Ovary (tissue), 9 donors: ENCODE data around the gene MYO1C. TPM values are rescaled to one million over a fixed set of nuclear protein-coding genes. Genes with fewer than 3 reads are reported as not detected.

Experiments
- DNase-seq, 5 donors: peaks; one replicate each; pipeline ENCODE4 v3.0.0-alpha.2; 2019 to 2020
- H3K27ac ChIP-seq, 2 donors: fragments of 200-600 bp; one replicate each; pipeline versions ENCODE4 v1.5.1 to v1.8.0; 2019 to 2022
- H3K27me3 ChIP-seq: fragments of 200-600 bp; one replicate; pipeline ENCODE4 v1.8.0; 2022
- H3K36me3 ChIP-seq: fragments of 200-600 bp; sonication (generic); one replicate; pipeline ENCODE4 v1.5.1; 2019
- H3K4me1 ChIP-seq: one replicate; pipeline ENCODE4 v1.8.1; 2013; ENCODE audit warnings: mild to moderate bottlenecking, moderate library complexity; ENCODE audit not compliant: insufficient read depth
- H3K4me3 ChIP-seq: fragments of 200-600 bp; sonication (generic); one replicate; pipeline ENCODE4 v1.5.1; 2017
- H3K9me3 ChIP-seq, 2 donors: fragments of 200-600 bp in 1 of 2; sonication (generic) in 1 of 2; one replicate each; pipeline versions ENCODE4 v1.5.1 to v1.8.1; 2013 to 2019; ENCODE audit warnings: mild to moderate bottlenecking in 1 of 2, moderate library complexity in 1 of 2
- EP300 ChIP-seq: sonication (generic); formaldehyde crosslinking; IDR thresholded peaks from one replicate; pipeline ENCODE4 v1.6.1; 2017; ENCODE audit warnings: antibody characterized with exemption
- POLR2A ChIP-seq: fragments of 450-650 bp; IDR thresholded peaks from one replicate; pipeline ENCODE4 v1.6.1; 2017; ENCODE audit warnings: antibody characterized with exemption, mild to moderate bottlenecking, moderate library complexity
- WGBS, 3 donors: extraction: QIAGEN DNeasy Blood & Tissue Kit in 1 of 3; methylation state at CpG; one replicate each; pipeline versions ENCODE4 v1.1.5 to v1.1.7; 2013 to 2017; 5-methylcytosine and 5-hydroxymethylcytosine counted together
- intact Hi-C, 4 donors: fragments of 100-400 bp; cut with DNase I; formaldehyde crosslinking; loops; one replicate each; pipeline versions ENCODE4 v1.11.0 to v1.15.1; 2022 to 2023
- polyA plus RNA-seq, 2 donors: library from polyadenylated mRNA; stranded (reverse); fragments of 200-250 nt in 1 of 2; fragments of 350-450 nt in 1 of 2; fragmentation: Illumina TruSeq in 1 of 2; extraction: RNeasy Lipid Tissue Mini Kit (QIAGEN cat#74804) in 1 of 2; gene quantifications; one replicate each; pipeline ENCODE4 v1.2.3, GENCODE V29; 2013 to 2014
- total RNA-seq, 7 donors: library from RNA; depleted of rRNA in 2 of 7; stranded (reverse); fragments of >200 nt in 2 of 7; fragmentation: NEBNext Ultra II Directional in 3 of 7; extraction: Animal tissue kit (Norgen Biotek cat#: 25700) in 3 of 7; gene quantifications; one replicate each; pipeline versions ENCODE4 v1.1.0 to v1.2.4, GENCODE V29; 2016 to 2023
- TF ChIP-seq, protein P1 (sequence below), 3 donors: fragments of 450-650 bp in 2 of 3; fragments of 200-600 bp in 1 of 3; IDR thresholded peaks; one replicate each; pipeline versions ENCODE4 v1.5.1 to v1.8.0; 2016 to 2022; ENCODE audit warnings: antibody characterized with exemption in 3 of 3, mild to moderate bottlenecking in 1 of 3
- donor health status: DM: no; HTN: no; CAD: no; lungs with moderate emphysema.
- donor health status: DM: no; HTN: no; CAD: no.
- donor health status: Bipolar disorder and iron deficiency.
- donor health status: DM: yes; HTN: yes; CAD: no.
- donor health status: DM: no; HTN: no; CAD: no.
- donor health status: DM: yes; HTN: yes; CAD: no.

The MYO1C gene
- total and polyA plus RNA-seq, 9 donors, result 41.8 to 140 (median 100) TPM

DNA sequence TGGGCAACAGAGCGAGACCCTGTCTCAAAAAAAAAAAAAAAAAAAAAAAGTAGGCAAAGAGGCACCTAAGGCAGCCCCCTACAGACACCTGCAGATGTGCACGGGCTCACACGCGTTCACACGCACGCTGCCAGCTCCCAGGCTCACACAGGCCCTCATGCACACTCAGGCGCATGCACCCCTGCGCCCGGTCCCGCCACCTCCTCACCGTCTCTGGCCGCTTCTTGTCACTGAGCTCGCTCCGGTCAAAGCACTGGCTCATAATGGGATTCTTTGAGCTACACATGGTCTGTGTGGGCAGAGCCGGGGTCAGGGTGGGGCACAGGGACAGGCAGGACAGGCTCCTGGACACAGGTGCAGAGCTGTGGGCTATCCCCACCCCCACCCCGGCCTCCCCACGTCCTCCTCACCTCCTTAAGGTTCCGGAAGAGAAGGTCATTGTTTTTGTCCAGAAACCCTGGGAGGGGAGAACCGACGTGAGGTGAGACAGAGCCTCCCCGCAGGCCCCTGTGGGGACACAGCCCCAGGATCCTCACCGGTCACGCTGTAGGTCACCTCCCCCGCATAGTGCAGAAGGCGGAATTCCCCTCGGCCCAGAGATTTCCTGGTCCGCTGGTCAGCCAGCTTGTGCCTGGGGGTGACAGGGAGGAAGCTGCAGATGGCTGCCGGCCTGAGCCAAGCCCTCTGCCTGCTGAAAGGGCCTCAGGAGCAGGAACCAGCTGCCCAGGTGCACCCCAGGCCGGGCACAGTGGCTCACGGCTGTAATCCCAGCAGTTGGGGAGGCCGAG lies 17.9 kb downstream of the MYO1C start:
- Histone ChIP-seq H3K4me1 (no peaks in the 10 kb centered on the region), H3K36me3 (no peaks in the 10 kb centered on the region), H3K27ac (no peak overlapping the region), H3K27me3 (no peaks in the 10 kb centered on the region), H3K9me3 (no peaks in the 10 kb centered on the region), H3K4me3 (no peak overlapping the region)
- DNase-seq, result no peak
- intact Hi-C loops, result no loop called here
- WGBS, 3 donors, result 83 to 85% (median 84%) methylated on average over 27 to 31 of the region's 31 CpGs
- no peak for TF ChIP-seq EP300
- TF ChIP-seq POLR2A, result no peak
- TF ChIP-seq, protein P1, sequence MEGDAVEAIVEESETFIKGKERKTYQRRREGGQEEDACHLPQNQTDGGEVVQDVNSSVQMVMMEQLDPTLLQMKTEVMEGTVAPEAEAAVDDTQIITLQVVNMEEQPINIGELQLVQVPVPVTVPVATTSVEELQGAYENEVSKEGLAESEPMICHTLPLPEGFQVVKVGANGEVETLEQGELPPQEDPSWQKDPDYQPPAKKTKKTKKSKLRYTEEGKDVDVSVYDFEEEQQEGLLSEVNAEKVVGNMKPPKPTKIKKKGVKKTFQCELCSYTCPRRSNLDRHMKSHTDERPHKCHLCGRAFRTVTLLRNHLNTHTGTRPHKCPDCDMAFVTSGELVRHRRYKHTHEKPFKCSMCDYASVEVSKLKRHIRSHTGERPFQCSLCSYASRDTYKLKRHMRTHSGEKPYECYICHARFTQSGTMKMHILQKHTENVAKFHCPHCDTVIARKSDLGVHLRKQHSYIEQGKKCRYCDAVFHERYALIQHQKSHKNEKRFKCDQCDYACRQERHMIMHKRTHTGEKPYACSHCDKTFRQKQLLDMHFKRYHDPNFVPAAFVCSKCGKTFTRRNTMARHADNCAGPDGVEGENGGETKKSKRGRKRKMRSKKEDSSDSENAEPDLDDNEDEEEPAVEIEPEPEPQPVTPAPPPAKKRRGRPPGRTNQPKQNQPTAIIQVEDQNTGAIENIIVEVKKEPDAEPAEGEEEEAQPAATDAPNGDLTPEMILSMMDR (IDR thresholded peaks at IDR 0.05), result no peak

DNA sequence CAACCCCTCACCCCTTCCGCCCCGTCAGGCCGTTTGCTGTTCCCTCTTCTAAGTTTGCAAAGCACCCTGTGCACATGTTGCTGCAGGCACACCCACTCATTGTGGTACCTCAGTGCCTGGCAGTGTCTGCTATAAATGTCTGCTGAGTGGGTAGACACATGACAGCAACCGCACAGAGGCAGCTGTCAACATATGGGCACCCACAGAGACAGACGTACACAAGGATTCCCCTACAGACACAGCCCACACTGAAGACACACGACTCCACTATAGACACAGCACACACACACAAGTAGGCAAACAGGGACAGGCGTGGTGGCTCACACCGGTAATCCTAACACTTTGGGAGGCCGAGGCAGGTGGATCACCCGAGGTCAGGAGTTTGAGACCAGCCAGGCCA lies 18.6 kb downstream of the MYO1C start:
- TF ChIP-seq, protein P1 (IDR thresholded peaks at IDR 0.05), result no peak
- TF ChIP-seq EP300, result no peak
- no peak for TF ChIP-seq POLR2A
- Histone ChIP-seq H3K27ac (no peak overlapping the region), H3K36me3 (no peaks in the 10 kb centered on the region), H3K27me3 (no peaks in the 10 kb centered on the region), H3K9me3 (no peaks in the 10 kb centered on the region), H3K4me1 (no peaks in the 10 kb centered on the region), H3K4me3 (no peak overlapping the region)
- 85 to 91% (median 89%) methylated on average over 10 of the region's 10 CpGs for WGBS, 3 donors
- no peak for DNase-seq
- intact Hi-C loops, result no loop called here

DNA sequence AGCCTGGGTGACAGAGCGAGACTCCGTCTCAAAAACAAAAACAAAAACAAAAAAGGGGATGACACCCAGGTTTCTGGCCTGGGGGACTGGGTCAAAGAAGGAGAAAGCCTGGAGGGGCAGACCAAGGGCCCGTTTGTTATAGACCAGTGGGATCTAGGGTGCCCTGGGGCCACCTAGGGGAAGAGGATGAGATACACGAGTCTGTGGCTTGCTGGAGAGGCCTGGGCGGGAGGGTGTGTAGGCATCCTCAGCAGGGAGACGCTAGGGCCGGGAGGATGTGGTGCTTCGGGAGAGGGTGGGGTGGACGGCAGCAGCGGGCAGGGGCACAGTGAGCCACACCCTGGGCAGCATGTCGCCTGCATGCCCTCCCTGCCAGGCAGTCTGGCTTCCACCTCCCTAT lies 19.3 kb downstream of the MYO1C start:
- Histone ChIP-seq H3K4me3 (no peak overlapping the region), H3K27ac (no peak overlapping the region), H3K4me1 (no peaks in the 10 kb centered on the region), H3K36me3 (no peaks in the 10 kb centered on the region), H3K27me3 (no peaks in the 10 kb centered on the region), H3K9me3 (no peaks in the 10 kb centered on the region)
- DNase-seq, result no peak
- WGBS, 3 donors, result 71 to 81% (median 79%) methylated on average over 11 of the region's 11 CpGs
- intact Hi-C loops, result no loop called here
- no peak for TF ChIP-seq POLR2A
- TF ChIP-seq EP300, result no peak
- TF ChIP-seq, protein P1 (IDR thresholded peaks at IDR 0.05), result no peak

DNA sequence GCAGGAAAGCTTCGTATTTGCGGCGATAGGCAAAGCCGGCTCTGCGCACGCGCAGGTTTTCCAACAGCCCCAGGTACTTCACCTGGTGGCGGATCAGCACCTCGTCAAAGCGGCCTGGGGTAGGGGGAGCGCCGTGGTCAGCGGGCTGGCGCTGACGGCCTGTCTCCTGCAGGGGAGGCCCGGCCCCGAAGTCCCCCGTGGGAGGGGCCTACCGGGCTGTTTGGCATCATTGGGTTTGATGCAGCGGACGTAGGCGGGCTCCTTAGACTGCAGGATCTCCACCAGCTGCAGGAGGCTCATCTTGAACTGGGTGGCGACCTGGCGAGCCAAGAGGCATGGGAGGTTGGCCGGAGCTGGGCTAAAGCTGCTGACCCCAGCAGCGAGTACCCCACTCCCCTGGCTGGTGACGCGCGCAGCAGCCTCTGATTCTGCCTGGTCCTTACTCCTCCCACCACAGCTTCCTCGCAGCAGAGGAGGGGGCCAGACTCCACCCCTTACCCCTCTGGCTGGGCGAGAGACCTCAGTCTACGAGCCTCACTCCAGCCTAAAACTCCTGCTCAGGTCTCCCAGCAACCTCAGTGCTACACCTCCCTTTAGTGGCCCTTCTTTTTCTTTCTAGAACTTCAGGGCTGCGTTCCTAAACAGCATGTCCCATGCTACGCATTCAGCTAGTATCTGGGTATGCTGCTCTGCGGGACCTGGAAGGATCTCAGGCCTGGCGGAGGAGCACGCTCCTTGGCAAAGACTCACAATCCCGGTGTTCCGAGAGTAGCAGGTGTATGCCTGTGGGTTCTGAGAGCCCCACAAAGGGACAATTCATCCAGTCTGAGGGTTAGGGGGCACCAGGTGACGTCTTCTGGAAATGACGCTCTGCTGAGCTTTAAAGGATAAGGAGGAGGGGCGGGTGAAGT lies 20.3 kb downstream of the MYO1C start:
- no peak overlapping the region for H3K4me3 ChIP-seq
- H3K9me3 ChIP-seq, result no peaks in the 10 kb centered on the region
- TF ChIP-seq POLR2A (no peak), EP300 (no peak)
- TF ChIP-seq, protein P1 (IDR thresholded peaks at IDR 0.05), result no peak
- H3K27ac ChIP-seq, result no peak overlapping the region
- H3K4me1 ChIP-seq, result no peaks in the 10 kb centered on the region
- H3K36me3 ChIP-seq, result no peaks in the 10 kb centered on the region
- intact Hi-C loops, result no loop called here
- H3K27me3 ChIP-seq, result no peaks in the 10 kb centered on the region
- 85 to 91% (median 86%) methylated on average over 30 to 42 of the region's 42 CpGs for WGBS, 3 donors
- DNase-seq, result no peak
